Measurements from ENCODE around the gene ANKRD40CL.

ANKRD40CL gene

DNA sequence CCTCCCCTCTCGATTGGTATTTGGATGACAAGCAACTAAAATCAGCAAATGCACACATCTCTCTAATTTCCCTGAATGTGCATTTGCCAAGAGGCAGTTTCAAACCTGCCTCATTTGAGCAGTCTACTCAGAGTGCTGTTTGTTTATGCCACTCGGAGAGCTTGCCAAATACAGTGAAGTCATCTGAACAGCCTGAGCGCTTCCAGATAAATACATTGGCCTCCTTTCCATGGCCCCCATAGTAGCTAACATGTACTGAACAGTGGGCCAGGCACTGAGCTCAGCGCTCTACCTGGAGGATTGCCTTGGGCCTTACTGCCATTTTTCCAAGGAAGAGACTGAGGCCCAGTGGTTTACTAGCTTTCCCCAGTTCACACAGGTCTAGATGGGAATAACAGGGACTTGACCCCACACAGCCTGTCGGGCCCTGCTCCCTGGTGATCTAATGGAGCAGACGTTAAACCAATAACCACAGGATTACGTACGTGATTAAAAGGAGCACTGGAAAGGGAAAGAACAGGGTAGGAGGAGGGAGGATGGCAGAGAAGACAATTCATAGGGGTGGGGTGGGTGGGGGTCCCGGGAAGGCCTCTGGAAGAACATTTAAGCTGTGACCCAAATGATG, 18.7 kb upstream of the ANKRD40CL start:
- no peak for DNase-seq

DNA sequence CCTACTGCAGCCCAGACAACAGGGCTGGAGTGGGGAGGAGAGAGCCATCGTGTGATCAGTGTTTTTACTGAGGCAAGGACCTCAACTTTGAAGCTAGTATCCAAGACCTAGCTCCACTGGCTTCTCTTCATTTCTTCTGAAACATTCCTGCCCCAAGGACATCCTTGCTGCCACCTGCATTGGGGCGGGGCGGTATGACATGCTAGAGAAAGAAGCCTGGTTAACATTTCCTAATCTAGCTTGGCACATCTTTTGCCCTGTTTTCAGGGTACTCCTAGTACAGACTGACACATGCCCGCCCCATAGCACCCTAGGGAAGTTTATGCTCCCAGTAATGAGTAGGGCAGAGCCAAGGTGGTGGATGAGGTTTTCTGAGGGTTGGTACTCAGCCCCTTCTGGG, 17.8 kb upstream of the ANKRD40CL start:
- DNase-seq = no peak

DNA sequence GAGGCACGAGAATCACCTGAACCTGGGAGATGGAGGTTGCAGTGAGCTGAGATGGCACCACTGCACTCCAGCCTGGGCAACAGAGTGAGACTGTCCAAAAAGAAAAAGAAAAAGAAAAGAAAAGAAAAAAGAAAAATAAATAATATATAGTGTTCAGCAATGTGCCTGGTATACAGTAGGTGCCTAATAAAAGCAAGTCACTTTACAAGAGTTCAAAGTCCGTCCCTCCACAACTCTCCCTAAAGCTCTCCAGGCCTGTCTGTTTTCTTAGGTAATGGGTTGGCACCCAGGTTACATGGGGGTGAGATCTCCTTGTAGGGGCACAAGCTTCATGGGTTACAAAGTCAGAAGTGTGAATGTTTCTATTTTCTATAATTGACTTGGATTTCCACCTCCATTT, 16.6 kb upstream of the ANKRD40CL start:
- DNase-seq = no peak

- peak; percentile 66 to 77 for DNase-seq
Measured at GRCh38 chr17:50783193-50783660, 15.9 kb upstream of the ANKRD40CL start.

DNA sequence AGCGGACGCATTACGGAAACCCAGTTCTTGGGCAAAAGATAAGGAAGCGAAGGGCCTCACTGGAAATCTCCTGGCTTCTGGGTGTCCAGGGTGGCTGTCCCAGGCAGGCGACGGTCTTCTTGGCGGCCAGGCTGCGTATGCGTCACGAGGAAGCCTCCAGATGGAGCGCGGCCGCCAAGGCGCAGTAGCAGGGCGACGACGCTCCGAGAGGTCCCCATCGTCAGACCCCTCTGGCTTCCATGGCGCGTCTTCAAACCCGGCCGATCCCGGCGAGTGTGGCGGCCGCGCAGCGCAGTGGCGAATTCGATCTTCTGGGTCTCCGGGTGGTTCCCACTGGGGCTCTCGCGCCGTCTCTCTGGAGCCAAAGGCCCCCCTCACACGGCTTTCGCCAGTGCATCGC, 13.8 kb upstream of the ANKRD40CL start:
- no peak for DNase-seq

GRCh38 chr17:50779747-50780353, 12.5 kb upstream of the ANKRD40CL start:
- DNase-seq = peak; percentile 16 to 30

- no peak for DNase-seq
Measured at GRCh38 chr17:50778988-50779387, 11.7 kb upstream of the ANKRD40CL start.

- DNase-seq = no peak
Measured at GRCh38 chr17:50778471-50778870, 11.2 kb upstream of the ANKRD40CL start.

- no peak for DNase-seq
Measured at GRCh38 chr17:50775926-50776325, 8.6 kb upstream of the ANKRD40CL start.

GRCh38 chr17:50774225-50774803, 7.0 kb upstream of the ANKRD40CL start:
- no peak for DNase-seq

DNA sequence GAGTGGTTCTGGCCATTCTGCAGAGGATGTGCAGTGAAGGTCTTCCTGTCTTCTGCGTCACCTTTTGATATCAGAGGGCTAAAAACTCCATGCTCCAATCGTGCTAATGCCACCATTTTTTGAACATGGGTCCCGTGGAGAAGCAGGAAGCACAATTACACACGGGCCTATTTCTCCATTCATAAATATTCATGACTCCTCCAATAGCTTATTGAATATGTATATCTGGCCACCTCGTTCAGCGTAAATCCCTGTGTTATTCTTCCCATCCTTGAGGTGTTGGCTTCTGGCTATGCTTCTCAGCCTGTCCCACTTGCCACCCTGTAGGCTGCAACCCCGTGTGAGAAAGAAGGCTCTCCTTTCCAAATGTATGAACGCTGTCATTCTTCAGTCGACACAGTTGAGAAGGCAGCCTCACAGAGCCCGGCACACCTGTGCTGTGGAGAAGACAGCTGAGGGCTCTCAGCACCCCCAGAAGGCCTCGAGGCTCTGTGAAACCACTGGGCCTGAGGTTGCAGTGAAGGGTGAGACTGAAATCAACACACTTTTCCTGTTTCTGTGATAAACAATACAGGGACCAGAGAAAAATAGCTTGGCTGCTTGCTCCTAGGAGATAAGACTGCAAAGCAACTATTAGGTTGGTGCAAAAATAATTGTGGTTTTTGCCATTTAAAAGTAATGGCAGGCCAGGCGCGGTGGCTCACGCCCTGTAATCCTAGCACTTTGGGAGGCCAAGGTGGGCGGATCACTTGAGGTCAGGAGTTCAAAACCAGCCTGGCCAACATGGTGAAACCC, 4.9 kb upstream of the ANKRD40CL start:
- DNase-seq = no peak

- no peak for DNase-seq
Measured at GRCh38 chr17:50770346-50770745, 3.0 kb upstream of the ANKRD40CL start.

GRCh38 chr17:50769884-50770283, 2.6 kb upstream of the ANKRD40CL start:
- no peak for DNase-seq

DNA sequence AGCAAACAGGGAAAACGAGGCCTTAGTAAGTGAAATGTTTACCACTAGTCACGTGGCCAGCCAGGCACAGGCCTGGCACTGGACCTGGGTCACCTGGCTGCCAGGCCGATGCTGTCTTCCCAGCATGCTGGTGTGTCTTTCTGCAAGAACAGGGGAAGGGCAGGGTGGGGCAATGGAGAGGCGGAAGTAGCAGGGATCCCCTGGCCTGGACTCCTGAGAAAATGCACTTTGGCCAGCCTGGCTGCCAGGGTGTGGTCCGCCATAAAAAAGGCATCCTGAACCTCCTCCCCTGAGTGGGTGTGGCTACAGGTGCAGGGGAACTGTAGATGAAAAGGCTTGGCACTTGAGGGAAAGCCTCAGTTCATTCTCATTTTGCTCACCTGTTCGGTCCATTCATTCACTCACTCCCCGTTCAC, 1.0 kb upstream of the ANKRD40CL start:
- no peak for DNase-seq

DNA sequence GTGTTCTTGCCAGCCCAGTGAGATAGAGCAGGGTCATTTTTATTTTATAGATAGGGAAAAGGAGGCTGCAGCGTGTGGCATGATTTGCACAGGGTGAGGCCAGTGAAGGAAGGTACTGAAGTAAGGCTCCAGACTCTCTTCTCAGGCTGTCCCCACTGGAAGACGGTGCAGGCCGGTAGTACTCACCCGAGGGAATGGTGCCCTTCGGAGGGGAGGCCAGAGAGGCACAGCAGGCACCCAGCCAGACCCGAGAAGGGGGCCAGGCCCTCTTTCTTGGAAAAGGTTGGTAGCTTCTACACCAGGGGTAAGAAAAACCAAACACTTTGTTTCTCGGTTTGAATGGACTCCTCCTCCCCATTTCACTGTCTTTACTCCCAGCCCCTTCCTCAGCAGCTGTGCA, 288 bp downstream of the ANKRD40CL start:
- DNase-seq = no peak

GRCh38 chr17:50766222-50767023, 895 bp downstream of the ANKRD40CL start:
- no peak for DNase-seq

DNA sequence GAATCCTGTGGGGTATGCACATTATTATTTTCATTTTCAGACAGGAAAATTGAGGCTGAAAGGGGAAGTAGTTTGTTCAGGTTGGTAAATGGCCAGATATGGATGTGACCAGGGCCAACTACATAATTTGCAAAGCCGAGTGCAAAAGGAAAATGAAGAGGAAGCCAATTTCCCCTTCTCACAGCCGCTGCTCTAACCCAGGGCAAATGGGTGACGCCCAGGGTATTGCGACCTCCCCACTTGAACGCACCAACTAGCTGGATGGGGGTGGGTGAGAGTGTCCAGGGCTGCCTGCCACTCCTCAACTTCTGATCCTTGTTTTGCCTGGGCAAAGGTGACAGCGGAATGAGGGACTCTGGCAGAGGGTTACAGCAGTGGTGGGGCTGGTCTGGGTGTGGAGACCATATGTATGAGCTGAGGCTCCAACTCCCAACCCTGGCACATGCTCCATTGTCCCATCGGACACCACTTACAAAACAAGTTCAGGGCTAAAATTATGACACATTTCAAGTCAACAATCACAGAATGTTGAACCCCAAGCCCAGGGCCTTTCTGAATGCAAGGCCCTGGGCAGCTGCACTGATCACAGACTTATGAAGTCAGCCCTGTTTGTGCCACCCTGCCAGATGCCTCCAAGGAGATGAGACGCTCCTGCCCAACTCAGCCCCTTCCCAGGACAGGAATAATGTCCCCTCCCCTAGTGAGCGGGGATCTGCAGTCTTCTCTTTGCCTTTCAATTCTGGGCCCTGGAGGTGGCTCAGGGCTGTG, 1.7 kb downstream of the ANKRD40CL start:
- DNase-seq = no peak

GRCh38 chr17:50764734-50765149, 2.6 kb downstream of the ANKRD40CL start:
- DNase-seq = no peak

DNA sequence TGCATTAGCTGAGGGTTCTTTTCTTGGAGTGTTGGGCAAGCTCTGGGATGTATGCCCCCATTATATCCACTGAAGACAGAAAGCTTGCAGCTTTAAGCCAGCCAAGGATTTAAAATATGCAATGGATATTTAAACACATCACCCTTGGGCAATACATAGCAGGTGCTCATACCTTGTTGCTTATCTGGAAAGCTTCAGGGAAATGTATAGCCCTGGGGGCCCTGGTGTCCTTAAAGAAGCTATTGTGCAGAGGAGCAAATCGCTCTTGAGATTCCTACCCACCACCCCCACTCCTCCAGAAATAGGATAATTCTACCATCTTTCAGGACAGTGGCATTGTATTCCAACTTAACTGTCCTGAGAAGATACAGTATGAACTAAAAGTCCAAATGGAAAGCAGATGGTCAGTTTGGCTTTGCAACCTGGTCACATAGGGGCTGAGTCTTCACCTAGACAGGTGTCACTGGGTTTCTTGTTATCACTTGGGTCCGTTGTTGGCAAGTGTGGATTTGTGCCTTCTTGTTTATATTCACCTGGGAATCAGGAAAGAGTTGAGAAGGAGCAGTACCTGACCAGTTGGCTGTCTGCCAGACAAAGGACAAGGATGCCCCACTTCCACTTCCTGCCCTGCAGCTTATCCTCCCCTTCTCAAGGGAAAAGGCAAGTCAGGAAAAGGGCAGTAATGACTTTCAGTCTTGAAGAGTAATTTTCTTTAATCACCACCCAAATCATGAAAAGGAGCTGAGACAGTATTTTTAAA, 3.4 kb downstream of the ANKRD40CL start:
- no peak for DNase-seq

- DNase-seq = no peak
Measured at GRCh38 chr17:50762177-50762576, 5.1 kb downstream of the ANKRD40CL start.

- DNase-seq = no peak
Measured at GRCh38 chr17:50758989-50759544, 8.3 kb downstream of the ANKRD40CL start.
